Stimulated activated CD8-positive, alpha-beta memory T cell treated with anti-CD3 and anti-CD28 coated beads, Interleukin-4, amount 100 ng/mL, for 24 hours (primary cell): ENCODE results near the gene C7.
"Not testable (repeated sequence)": the region's sequence is repeated elsewhere in the genome, so short reads cannot be mapped to it uniquely, and the experiment has no call there.

ENCODE experiments used
- DNase-seq: peaks from one replicate; pipeline ENCODE4 v3.0.0-alpha.2; 2020; ENCODE audit warnings: low read depth

Gene C7

DNA sequence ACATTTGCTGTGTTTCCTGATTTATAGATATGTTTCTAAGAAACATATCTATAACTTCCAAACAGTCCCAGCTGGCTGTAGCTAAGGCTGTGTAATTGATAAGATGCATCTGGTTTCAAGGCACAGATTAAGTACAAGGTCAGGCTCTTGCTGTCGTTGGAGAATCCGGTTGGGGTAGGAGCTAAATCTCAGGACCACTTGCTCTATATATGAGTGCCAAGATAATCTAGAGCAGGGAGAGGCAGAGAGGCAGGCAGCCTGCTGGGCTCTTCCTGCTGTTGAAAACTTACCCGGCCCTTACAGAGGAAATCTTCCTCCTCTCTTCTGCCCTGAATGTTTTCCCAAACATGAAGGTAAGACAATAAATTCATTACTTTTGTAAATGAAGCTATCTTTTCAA lies at the start of gene C7:
Gene C7, plus strand, starts transcription at position 234 of the 400 bp plus-strand sequence. Its CDS starts 114 bp downstream, at position 348.
- no peak for DNase-seq

DNA sequence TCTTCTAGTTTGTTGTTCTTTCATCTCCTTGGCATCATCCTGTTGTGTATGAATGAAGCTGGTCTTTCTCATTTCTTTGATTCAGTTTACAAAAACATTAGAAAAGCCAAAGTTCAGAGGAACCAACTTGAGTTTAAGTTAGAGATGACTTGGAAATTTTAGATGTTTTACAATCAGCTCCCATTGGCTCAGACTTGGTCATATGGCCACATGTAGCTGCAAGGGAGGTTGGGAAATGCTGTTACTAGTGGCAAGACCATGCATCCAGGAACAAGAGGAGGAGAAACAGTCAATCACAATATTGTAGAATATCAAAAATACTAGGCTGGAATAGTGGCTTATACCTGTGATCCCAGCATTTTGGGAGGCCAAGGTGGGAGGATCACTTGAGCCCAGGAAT lies 48.6 kb upstream of the C7 start:
- no peak for DNase-seq

DNA sequence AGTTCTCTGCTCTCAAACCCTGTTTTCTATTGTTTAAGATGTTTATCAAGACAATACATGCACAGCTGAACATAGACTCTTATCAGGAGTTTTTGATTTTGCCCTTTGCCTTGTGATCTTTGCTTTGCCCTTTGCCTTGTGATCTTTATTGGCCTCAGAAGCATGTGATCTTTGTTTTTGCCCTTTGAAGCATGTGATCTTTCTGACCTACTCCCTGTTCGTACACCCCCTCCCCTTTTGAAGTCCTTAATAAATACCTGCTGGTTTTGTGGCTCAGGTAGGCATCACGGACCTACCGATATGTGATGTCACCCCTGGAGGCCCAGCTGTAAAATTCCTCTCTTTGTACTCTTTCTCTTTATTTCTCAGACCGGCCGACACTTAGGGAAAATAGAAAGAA lies 44.3 kb upstream of the C7 start:
- DNase-seq: not testable (repeated sequence)

DNA sequence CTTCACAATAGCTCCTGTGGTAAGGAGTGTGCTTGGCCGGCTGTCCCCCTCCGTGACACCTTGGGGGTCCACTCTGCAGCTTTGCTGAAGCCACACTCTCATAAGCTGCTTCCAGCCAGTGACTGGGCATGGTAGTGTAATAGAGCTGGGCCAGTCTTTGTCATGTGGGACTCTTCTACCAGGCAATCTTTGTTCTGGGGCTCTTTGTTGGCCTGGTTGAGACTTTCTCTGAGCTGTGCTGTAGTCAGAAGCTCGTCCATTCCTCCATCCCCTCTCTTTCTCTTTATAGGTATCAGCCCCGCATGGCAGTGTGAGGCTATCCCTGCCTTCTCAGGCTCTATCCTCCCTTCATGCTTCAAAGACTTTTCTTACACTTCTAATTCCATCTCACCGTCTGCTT lies 42.5 kb upstream of the C7 start:
- no peak for DNase-seq

DNA sequence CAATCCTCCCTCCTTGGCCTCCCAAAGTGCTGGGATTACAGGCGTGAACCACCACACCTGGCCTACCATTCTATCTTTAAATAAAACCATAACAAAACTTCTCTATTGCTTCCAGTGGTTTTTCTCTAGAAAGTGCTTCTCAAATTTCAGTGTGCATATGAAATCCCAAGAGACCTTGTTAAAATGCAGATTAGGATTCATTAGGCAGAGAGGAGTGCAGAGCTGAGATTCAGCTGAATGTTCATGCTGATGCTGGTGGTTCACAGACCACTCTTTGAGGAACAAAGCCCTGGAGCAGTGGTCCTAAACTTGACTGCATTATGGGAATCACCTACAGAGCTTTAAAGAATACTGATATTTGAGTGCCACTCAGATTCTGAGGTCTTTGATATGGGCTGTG lies 39.9 kb upstream of the C7 start:
- no peak for DNase-seq

DNA sequence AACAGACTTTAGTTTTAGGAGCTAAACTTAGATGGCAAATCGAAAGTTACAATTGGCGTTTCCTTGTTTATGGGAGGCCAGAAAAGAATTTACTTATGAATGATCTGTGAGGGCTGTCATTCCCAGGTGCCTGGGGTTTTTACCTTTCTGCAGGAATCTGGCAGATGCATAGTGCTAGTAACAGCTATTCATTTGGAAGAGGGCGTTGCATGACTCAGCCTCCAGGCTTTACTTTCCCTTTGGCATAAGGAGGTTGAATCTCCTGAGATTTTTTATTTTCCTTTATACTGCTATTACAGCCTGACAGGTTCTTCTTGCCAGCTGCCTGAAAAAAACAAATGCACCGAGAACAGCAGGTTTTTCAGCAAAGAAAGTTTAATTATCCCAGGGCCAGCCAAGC lies 38.1 kb upstream of the C7 start:
- DNase-seq: no peak

DNA sequence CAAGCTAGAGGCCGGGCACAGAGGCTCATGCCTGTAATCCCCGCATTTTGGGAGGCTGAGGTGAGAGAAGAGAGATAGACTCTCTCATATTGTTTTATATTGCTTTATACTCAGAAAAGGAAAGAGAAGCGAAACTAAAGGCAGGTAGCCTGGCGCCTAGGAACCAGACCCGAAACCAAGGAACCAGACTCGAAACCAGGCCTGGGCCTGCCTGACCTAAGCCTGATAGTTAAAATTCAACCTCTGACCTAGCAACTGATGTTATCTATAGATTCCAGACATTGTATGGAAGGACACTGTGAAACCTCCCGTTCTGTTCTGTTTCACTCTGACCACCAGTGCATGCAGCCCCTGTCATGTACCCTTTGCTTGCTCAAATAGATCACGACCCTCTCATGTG lies 37.0 kb upstream of the C7 start:
- DNase-seq: not testable (repeated sequence)

DNA sequence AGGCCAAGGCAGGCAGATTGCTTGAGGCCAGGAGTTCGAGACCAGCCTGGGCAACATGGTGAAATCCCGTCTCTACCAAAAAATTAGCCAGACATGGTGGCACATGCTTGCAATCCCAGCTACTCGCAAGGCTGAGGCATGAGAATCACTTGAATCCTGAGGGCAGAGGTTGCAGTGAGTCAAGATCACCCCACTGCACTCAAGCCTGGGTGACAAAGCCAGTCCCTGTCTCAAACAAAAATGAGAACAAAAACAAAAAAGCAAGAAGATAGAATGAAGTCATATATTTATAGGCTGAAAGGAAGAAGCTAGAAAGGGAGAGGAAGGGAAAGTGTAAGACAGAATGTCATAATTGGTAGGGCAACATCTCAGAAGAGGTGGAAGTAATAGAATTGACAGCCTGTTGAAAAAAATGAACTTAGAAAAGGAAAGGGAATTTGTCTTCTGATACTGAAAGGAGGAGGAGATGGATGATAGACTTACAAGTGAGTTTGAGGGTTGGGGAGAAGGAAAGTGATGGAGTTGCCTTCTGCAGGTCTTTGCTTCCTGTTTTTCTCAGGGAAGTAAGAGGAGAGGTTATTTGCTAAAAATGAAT lies 35.9 kb upstream of the C7 start:
- DNase-seq: no peak

DNA sequence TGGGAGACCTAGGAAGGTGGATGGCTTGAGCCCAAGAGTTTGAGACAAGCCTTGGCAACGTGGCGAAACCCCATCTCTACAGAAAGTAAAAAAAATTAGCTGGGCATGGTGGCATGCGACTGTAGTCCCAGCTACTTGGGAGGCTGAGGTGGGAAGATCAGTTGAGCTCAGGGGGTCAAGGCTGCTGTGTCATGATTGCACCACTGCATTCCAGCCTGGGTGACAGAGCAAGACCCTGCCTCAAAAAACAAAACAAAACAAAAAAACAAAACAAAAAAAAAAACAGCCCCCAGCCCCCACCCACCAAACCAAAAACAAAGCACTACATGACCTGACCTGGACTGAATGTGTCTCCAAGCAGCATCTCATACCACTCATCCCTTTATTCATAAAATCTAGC lies 33.3 kb upstream of the C7 start:
- no peak for DNase-seq

DNA sequence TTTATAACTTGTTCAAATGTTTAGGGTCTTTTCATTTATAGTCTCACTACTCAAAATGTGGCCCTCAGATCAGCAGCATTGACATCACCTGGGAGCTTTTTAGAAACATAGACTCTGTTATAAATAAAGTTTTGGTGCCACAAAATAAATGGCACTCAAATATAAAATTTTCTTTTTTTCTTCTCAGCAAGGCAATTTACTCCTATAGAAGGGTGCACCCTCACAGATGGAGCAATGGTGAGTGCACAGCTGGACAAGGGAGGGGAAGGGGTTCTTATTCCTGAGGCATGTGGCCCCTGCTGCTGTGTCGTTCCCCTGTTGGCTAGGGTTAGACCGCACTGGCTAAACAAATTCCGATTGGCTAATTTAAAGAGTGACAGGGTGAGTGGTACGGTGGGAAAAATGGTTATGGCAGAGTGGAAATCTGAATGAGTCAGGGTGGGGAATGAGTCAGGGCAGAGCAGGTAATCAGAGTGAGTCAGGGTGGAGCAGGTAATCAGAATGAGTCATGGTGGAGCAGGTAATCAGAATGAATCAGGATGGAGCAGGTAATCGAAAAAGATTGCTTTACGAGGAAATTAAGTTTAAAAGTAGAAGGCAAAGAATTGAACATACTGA lies 31.8 kb upstream of the C7 start:
- DNase-seq: no peak

DNA sequence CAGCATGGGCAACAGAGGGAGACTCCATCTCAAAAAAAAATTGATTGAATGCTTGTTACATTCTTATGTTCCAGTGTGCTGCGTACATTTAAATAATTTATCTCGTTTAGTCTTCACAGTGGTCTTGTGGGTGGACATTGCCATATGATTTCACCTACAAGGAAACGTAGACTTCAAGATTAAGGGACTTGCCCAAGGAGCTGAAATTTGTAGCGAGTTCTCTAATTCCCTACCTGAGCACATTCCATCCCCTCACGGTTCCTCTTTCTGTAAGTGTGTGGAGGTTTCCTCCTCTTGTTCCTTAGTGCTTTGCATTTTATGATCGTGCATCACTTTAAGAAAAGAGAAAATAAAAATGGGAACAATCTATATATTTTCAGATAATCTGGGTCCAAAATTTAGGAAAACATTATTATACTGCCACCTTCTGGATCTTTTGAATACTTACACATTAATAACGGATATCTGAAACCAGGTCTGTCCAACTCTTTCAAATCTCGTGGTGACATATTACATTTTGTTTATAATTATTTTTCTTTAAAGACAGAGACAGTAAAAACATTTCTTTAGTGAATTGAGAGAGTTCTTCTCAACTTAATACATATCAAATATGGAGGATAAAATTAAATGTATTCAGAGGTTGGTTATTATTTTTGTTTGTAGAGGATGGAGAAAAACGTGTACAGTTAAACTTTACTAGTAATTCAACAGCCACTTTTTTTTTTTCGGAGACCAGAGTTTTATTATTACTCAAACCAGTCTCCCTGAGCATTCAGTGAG lies 29.9 kb upstream of the C7 start:
- no peak for DNase-seq

DNA sequence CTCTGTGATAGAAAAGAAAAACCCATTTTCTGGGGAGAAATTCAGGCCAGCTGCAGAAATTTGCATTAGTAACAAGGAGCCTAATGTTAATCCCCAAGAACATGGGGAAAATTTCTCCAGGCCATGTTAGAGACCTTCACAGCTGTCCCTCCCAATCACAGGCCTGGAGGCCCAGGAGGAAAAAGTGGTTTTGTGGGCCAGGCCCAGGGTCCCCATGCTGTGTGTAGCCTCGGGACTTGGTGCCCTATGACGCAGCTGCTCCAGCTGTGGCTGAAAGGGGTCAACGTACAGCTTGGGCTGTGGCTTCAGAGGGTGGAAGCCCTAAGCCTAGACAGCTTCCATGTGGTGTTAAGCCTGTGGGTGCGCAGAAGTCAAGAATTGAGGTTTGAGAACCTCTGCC lies 27.0 kb upstream of the C7 start:
- DNase-seq: no peak

DNA sequence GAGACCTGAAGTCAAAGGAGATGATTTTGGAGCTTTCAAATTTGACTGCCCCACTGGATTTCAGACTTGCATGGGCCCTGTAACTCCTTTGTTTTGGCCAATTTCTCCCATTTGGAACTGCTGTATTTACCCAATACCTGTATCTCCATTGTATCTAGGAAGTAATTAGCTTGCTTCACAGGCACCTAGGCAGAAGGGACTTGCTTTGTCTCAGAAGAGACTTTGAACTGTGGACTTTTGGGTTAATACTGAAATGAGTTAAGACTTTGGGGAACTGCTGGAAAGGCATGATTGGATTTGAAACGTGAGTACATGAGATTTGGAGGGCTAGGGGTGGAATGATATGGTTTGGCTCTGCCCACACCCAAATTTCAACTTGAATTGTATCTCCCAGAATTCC lies 26.2 kb upstream of the C7 start:
- DNase-seq: not testable (repeated sequence)

DNA sequence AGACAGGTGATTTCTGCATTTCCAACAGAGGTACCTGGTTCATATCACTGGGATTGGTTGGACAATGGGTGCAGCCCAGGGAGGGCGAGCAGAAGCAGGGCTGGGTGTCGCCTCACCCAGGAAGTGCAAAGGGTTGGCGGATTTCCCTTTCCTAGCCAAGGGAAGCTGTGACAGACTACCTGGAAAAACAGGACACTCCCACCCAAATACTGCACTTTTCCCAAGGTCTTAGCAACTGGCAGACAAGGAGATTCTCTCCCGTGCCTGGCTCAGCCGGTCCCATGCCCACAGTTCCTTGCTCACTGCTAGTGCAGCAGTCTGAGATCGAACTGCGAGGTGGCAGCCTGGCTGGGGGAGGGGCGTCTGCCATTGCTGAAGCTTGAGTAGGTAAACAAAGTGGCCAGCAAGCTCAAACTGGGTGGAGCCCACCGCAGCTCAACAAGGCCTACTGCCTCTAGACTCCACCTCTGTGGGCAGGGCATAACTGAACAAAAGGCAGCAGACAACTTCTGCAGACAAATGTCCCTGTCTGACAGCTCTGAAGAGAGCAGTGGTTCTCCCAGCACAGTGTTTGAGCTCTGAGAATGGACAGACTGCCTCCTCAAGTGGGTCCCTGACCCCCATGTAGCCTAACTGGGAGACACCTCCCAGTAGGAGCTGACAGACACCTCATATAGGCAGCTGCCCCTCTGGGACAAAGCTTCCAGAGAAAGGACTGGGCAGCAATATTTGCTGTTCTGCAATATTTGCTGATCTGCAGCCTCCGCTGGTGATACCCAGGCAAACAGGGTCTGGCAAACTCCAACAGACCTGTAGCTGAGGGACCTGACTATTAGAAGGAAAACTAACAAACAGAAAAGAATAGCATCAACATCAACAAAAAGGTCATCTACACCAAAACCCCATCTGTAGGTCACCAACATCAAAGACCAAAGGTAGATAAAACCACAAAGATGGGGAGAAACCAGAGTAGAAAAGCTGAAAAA lies 13.6 kb upstream of the C7 start:
- DNase-seq: not testable (repeated sequence)

DNA sequence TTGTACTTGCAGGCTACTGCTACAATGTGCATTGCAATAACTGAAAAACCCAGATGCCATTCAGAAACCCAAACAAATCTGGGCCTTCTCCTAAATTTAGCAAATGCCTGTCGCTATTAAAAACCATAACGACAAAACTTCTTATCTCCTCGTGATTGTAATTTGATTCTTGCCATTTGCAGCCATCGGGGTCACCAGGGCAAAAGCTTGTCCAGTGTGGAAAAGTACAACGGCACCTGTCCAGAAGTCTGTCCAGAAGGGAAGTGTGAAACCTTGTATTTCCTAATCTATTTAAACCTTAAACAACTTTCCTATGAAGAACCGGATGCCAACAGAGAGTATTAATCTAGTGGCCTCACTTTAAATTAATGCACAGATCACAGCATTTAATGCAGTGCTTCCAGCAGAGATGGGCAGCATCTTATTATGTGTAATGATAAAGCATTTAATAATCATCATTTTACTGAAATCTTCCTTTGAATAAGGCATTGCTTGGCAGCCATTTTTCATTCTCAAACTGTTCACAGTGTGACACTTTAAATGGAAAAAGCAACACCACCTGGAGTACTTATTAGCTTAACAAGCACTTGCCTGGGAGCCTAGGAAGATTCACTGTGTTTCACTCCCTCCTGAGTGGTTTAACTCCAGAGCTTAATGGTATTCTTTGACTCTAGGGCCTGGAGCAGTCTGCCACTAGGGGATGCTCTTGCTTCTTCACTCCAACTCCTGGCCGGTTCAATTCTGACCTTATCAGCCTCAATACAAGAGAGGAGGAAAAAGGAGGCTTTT lies 4.9 kb upstream of the C7 start:
- DNase-seq: no peak

DNA sequence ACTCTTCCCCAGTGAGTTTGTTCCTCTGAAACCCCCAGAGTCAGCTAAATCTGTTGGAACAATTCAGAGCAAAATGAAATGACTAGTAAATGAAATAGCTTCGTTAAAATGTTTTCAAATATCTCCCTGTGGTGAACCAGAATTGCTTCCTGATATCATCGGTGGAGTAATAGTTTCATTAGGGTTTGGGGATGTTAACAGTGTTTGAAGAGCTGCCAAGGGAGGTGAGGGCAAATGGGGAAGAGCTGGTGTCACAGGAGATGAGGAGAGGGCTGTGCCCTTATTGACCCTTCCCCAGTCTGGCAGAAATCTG lies 4.3 kb upstream of the C7 start:
- no peak for DNase-seq

DNA sequence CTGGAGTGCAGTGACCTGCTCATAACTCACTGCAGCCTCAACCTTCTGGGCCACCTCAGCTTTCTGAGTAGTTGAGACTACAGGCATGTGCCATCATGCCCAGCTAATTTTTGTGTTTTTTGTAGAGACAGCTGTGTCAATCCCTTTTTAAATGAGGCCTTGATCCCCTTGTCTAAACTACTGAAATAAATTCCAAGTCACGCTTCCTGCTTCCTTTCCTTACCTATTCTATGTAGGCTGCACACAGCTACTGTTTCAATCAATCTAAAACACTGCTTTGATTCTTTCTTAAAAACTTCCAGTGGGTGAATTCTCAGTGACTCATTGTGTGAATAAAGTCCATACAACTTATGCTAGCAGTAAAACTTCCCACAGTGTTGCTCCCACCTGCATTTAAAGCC lies 2.9 kb upstream of the C7 start:
- no peak for DNase-seq

DNA sequence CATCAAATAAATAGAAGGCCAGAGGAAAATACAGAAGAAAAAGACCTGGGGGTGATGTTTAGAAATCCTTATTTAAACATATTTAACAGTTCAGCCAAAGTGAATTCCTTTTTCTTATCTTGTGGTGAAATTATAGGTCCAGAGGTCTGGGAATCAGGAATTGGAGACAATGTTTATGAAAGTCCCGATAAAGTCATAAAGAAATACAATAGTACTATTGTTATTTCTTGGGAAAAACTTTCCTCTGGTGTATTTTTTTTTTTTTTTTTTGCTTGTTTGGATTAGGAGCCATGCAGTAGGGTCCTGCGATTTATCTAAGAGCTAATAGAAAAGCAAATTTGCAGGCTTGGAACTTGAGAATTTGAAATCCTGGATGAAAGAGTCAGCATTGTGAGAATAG lies 426 bp downstream of the C7 start:
- DNase-seq: no peak

DNA sequence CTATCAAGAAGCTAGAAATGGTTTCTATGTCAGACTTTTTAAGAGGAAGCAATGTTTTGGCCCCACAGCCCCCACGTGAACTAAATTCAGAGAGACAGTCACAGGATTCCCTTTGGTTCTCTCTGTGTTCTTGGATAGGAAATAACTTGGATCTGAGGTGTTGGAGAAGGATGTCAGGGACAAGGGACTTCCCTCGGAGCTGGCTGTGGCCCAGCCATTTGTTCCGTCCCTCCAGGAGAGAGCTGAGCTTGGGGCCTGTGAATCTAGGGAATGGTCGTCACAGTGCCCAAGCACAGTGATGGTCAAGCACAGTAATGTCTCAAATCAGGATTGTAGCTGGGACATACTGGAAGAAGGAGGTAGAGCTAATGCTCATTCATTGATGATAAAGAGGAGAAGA lies 2.0 kb downstream of the C7 start:
- no peak for DNase-seq

DNA sequence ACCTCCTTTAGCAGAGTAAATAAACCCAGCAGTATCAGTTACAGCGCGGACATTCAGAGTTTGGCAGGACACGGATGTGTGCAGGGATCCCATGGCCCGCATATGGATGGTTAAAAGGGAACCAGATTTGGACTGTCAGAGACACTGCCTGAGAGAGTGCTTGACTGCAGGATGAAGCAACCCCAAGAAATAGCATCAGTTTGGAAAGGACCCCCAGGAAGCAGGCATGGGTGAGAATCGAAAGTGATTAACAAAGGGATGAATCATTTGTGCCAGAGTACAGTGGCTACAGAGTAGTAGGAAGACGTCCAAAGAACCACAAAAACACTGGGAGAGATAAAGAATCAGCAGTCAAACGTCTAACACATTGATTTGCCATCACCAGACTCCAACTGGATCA lies 5.5 kb downstream of the C7 start:
- DNase-seq: no peak

DNA sequence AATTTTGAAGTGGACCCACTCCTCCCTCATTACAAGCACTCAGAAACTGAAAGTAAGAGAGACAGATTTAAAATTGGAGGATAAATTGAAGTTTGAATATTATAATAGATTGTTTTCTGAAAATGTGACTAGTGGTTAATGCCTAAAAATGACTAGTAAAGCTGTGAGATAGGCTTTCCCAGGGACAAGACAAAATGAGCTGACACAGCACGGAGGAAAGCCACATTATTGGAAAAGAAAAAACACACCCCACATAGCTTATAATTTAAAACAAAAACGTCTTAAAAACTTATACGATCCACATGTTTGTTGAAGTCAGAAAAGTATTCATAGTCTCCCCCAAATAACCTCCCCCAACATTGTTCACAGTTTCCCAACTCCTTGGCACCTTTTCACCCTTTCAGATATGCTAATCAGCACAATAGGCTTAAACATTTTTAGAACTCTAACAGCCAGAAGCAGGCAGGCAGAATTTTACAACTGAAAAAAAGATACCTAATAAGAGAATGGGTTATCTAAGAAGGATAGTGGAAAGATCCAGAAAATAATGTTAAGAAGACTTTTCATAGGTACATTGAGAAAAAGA lies 6.1 kb downstream of the C7 start:
- DNase-seq: no peak
